ENCODE measurements around the gene SC5D. TPM values are rescaled to one million over a fixed set of nuclear protein-coding genes. Genes with fewer than 3 reads are reported as not detected.
A peak's percentile ranks its signal among the peaks of the same experiment; 100 is the strongest.

The SC5D gene
- total RNA-seq, 1 donor from 2014 or later = 85.5 TPM

- DNase-seq (ENCODE audit: low spot score) (no peak), ATAC-seq (no peak)
These were observed 35.8 kb downstream of the SC5D start for GRCh38 chr11:121328176-121328966.

GRCh38 chr11:121328967-121329679 is 36.6 kb downstream of the SC5D start:
- no peak for DNase-seq (ENCODE audit: low spot score)

GRCh38 chr11:121329781-121330395 is 37.3 kb downstream of the SC5D start:
- ATAC-seq (peak; percentile 47), DNase-seq (ENCODE audit: low spot score) (no peak)

More at GRCh38 chr11:121328967-121329679, 36.6 kb downstream of the SC5D start:
- no peak for ATAC-seq

GRCh38 chr11:121330614-121331435 is 38.3 kb downstream of the SC5D start:
- DNase-seq (ENCODE audit: low spot score) = no peak
- no peak for ATAC-seq

GRCh38 chr11:121334973-121335710 is 42.6 kb downstream of the SC5D start:
- DNase-seq (ENCODE audit: low spot score) = no peak
- no peak for ATAC-seq

GRCh38 chr11:121336279-121336937 is 43.8 kb downstream of the SC5D start:
- no peak for ATAC-seq
- no peak for DNase-seq (ENCODE audit: low spot score)

GRCh38 chr11:121337078-121337477 is 44.5 kb downstream of the SC5D start:
- DNase-seq (ENCODE audit: low spot score) = no peak
- no peak for ATAC-seq

- ATAC-seq (peak; percentile 50), DNase-seq (ENCODE audit: low spot score) (no peak)
These were observed 45.2 kb downstream of the SC5D start for GRCh38 chr11:121337740-121338272.

- ATAC-seq (no peak), DNase-seq (ENCODE audit: low spot score) (no peak)
These were observed 46.0 kb downstream of the SC5D start for GRCh38 chr11:121338536-121338935.

GRCh38 chr11:121340032-121340580 is 47.5 kb downstream of the SC5D start:
- no peak for ATAC-seq
- no peak for DNase-seq (ENCODE audit: low spot score)

- DNase-seq (ENCODE audit: low spot score) (no peak), ATAC-seq (no peak)
These were observed 49.0 kb downstream of the SC5D start for GRCh38 chr11:121341609-121342008.

- ATAC-seq (no peak), DNase-seq (ENCODE audit: low spot score) (no peak)
These were observed 52.3 kb downstream of the SC5D start for GRCh38 chr11:121344824-121345223.

- DNase-seq (ENCODE audit: low spot score) (no peak), ATAC-seq (no peak)
These were observed 54.5 kb downstream of the SC5D start for GRCh38 chr11:121347094-121347493.

GRCh38 chr11:121347813-121348212 is 55.2 kb downstream of the SC5D start:
- ATAC-seq (no peak), DNase-seq (ENCODE audit: low spot score) (no peak)

- DNase-seq (ENCODE audit: low spot score) (no peak), ATAC-seq (peak; percentile 87)
These were observed 55.8 kb downstream of the SC5D start for GRCh38 chr11:121348220-121348875.

GRCh38 chr11:121349790-121350189 is 57.2 kb downstream of the SC5D start:
- ATAC-seq (no peak), DNase-seq (ENCODE audit: low spot score) (no peak)

- no peak for DNase-seq (ENCODE audit: low spot score)
- no peak for ATAC-seq
These were observed 57.9 kb downstream of the SC5D start for GRCh38 chr11:121350314-121351082.
